Transverse colon (tissue), 4 donors: ENCODE results near the gene CD7. TPM values are rescaled to one million over a fixed set of nuclear protein-coding genes. Genes with fewer than 3 reads are reported as not detected.

Source experiments
- DNase-seq: peaks from one replicate; pipeline ENCODE4 v3.0.0-alpha.2; 2019
- H3K27ac ChIP-seq, 4 donors: fragments of 200-600 bp; sonication (generic); 2 replicates each; pipeline ENCODE4 v1.5.1; 2016 to 2018; ENCODE audit warnings: inconsistent platforms in 4 of 4
- H3K27me3 ChIP-seq: fragments of 200-600 bp; sonication (generic); 2 replicates; pipeline ENCODE4 v1.5.1; 2017; ENCODE audit warnings: inconsistent platforms
- H3K36me3 ChIP-seq, 4 donors: fragments of 200-600 bp; sonication (generic); 2 replicates each; pipeline ENCODE4 v1.5.1; 2017 to 2019; ENCODE audit warnings: inconsistent platforms in 4 of 4
- H3K4me1 ChIP-seq, 4 donors: fragments of 200-600 bp; sonication (generic); 2 replicates each; pipeline ENCODE4 v1.5.1; 2017 to 2020; ENCODE audit warnings: inconsistent platforms in 4 of 4
- H3K4me3 ChIP-seq, 4 donors: fragments of 200-600 bp; sonication (generic); 1 replicate in 1 of 4; 2 replicates in 3 of 4; pipeline versions ENCODE4 v1.5.1 to v1.6.1; 2017 to 2019; ENCODE audit warnings: inconsistent platforms in 4 of 4
- H3K9me3 ChIP-seq, 2 donors: fragments of 200-600 bp; sonication (generic); 2 replicates each; pipeline ENCODE4 v1.5.1; 2017 to 2019; ENCODE audit warnings: inconsistent platforms in 2 of 2
- CTCF ChIP-seq, 5 experiments: fragments of 200-600 bp in 3 of 5; fragments of 450-650 bp in 2 of 5; sonication (generic) in 3 of 5; IDR thresholded peaks; 1 replicate in 2 of 5; 2 replicates in 3 of 5; pipeline ENCODE4 v1.5.1; 2016 to 2017; ENCODE audit warnings: antibody characterized with exemption in 5 of 5, inconsistent platforms in 3 of 5, mild to moderate bottlenecking in 2 of 5, moderate library complexity in 1 of 5
- EP300 ChIP-seq: sonication (generic); formaldehyde crosslinking; IDR thresholded peaks from one replicate; pipeline ENCODE4 v1.6.1; 2017; ENCODE audit warnings: antibody characterized with exemption, low read depth
- POLR2A ChIP-seq: fragments of 450-650 bp; IDR thresholded peaks from one replicate; pipeline ENCODE4 v1.6.1; 2016; ENCODE audit warnings: antibody characterized with exemption, mild to moderate bottlenecking, moderate library complexity
- POLR2AphosphoS5 ChIP-seq, 3 donors: sonication (generic); formaldehyde crosslinking; IDR thresholded peaks; one replicate each; pipeline ENCODE4 v1.6.1; 2016; ENCODE audit warnings: antibody characterized with exemption in 3 of 3
- WGBS, 2 donors: methylation state at CpG; one replicate each; pipeline ENCODE4 v1.1.5; 2018; ENCODE audit warnings: low coverage in 1 of 2; 5-methylcytosine and 5-hydroxymethylcytosine counted together
- in situ Hi-C, 4 donors: fragments of 200-750 bp; cut with MboI; loops; one replicate each; pipeline versions ENCODE4 v1.15.0 to v1.15.1; 2017; ENCODE audit warnings: low sequenced_read_pairs in 3 of 4, low pct_ligation_motif_present in 1 of 4, low pct_unique_long_range_greater_than_20kb in 1 of 4
- intact Hi-C: fragments of 100-400 bp; cut with DNase I; formaldehyde crosslinking; loops from one replicate; pipeline ENCODE4 v1.15.1; 2023; ENCODE audit warnings: low total_unique reads
- total RNA-seq, 4 donors: library from RNA; depleted of rRNA; stranded (reverse); fragments of >200 nt; gene quantifications; one replicate each; pipeline ENCODE4 v1.1.0, GENCODE V29; 2016

Gene CD7
- total RNA-seq, 4 donors from 2014 or later, result 6.1 to 9.7 (median 7.4) TPM

DNA sequence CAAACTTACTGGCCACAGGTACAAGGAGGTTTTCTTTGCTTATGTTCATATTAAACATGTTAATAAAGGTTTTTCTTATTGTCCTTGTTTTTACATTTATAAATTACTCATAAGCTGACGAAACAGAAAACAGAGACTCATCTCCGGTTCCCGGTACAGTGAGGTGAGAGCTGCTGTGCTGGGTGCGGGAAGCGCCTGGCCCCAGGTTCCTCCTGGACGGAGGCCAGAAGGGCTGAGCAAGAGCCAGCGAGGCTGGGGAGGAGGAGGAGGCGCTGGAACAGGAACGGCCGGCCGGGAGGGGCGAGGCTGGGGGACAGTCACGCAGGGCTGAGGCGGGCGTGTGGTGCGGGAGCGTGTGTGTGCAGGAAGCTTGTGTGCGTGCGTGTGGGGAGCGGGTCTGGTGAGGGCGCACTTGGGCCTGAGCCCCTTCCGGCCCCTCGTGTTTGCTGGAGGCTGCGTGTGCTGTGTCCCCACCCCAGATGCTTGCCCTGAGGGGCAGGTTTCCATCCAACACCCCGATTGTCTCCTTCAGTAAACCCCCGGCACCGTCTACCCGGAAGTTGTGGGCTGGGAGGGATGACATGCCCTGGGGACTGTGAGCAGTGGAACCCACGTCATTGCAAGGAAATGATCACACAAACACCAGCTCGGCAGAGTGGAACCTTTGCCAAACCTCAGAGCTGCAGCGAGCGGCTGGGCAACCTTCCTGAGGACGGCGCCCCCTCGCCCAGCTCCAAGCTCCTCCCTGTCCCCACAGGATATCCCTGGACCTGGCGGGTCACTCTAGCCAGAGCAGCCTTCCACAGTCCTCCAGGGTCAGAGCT lies 19.5 kb downstream of the CD7 start:
- peak; percentile 87 to 89 (median 89) for TF ChIP-seq POLR2AphosphoS5 (IDR thresholded peaks at IDR 0.05)
- TF ChIP-seq CTCF (IDR thresholded peaks at IDR 0.05), result peak in 1 of 5 experiments; percentile 15
- TF ChIP-seq POLR2A, result peak; percentile 80
- peak; percentile 95 for TF ChIP-seq EP300
- no peaks in the 10 kb centered on the region for H3K9me3 ChIP-seq
- intact Hi-C loops (no loop called here), in situ Hi-C loops (no loop called here)
- peak; percentile 92 for DNase-seq
- H3K4me3 ChIP-seq, result peak overlapping the region; percentile 32 to 48 (median 36)
- no peaks in the 10 kb centered on the region for H3K27me3 ChIP-seq
- no peaks in the 10 kb centered on the region for H3K36me3 ChIP-seq
- WGBS, 2 donors, result 0 to 1% methylated on average over 1 to 34 of the region's 36 CpGs
- H3K4me1 ChIP-seq, result peaks cover 47 to 64% (median 57%) of the 10 kb centered on the region in 4 donors
- H3K27ac ChIP-seq, result peak overlapping the region; percentile 95 to 99 (median 98)

DNA sequence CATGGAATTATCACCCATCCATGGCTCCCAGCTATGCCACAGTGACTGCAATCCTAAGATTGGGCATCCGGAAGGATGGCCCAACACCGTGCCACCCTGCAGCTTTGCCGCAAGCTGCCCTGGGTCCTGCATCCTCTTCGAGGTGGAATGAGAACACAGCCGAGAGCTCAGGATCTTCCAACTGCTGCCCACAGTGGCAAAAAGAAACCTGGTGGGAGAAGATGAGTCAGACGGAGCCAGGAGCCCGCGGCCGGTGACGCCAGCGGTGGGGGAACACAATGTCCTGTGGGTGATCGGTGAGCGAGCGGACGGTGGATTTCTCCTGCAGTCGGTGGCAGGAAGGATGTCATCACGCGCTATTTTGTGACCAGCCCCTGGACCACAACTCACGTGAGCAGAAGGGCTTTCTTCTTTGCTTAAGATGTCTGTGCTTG lies 20.1 kb downstream of the CD7 start:
- TF ChIP-seq POLR2AphosphoS5 (IDR thresholded peaks at IDR 0.05) (peak; percentile 93 to 95 (median 94)), POLR2A (peak; percentile 8), EP300 (peak; percentile 99), CTCF (IDR thresholded peaks at IDR 0.05) (no peak)
- peak; percentile 93 for DNase-seq
- H3K36me3 ChIP-seq, result no peaks in the 10 kb centered on the region
- whole genome bisulfite sequencing, 2 donors, result 0 to 27% methylated on average over 1 to 19 of the region's 19 CpGs
- H3K27me3 ChIP-seq, result no peaks in the 10 kb centered on the region
- peak overlapping the region in 3 of 4 donors; percentile 34 to 48 (median 37) for H3K4me3 ChIP-seq
- peaks cover 47 to 64% (median 58%) of the 10 kb centered on the region in 4 donors for H3K4me1 ChIP-seq
- peak overlapping the region; percentile 95 to 99 (median 98) for H3K27ac ChIP-seq
- no peaks in the 10 kb centered on the region for H3K9me3 ChIP-seq
- intact Hi-C loops, result no loop called here
- in situ Hi-C loops, result no loop called here

- WGBS, 2 donors, result 19 to 20% methylated on average over 5 to 7 of the region's 7 CpGs
- TF ChIP-seq POLR2AphosphoS5 (IDR thresholded peaks at IDR 0.05) (no peak), POLR2A (no peak), CTCF (IDR thresholded peaks at IDR 0.05) (no peak), EP300 (no peak)
- no peaks in the 10 kb centered on the region for H3K36me3 ChIP-seq
- intact Hi-C loops, result no loop called here
- peak overlapping the region in 2 of 4 donors; percentile 37 to 48 for H3K4me3 ChIP-seq
- H3K27me3 ChIP-seq, result no peaks in the 10 kb centered on the region
- DNase-seq, result no peak
- peaks cover 47 to 69% (median 60%) of the 10 kb centered on the region in 4 donors for H3K4me1 ChIP-seq
- in situ Hi-C loops, result no loop called here
- H3K9me3 ChIP-seq, result no peaks in the 10 kb centered on the region
- H3K27ac ChIP-seq, result peak overlapping the region; percentile 95 to 99 (median 98)
Observed at GRCh38 chr17:82296511-82297279, 20.7 kb downstream of the CD7 start.

GRCh38 chr17:82295472-82295814 lies 22.0 kb downstream of the CD7 start:
- WGBS, 2 donors, result 36 to 46% methylated on average over 4 of the region's 4 CpGs
- Histone ChIP-seq H3K36me3 (no peaks in the 10 kb centered on the region), H3K27me3 (no peaks in the 10 kb centered on the region), H3K27ac (peak overlapping the region; percentile 95 to 99 (median 98)), H3K9me3 (no peaks in the 10 kb centered on the region), H3K4me1 (peaks cover 44 to 63% (median 57%) of the 10 kb centered on the region in 4 donors), H3K4me3 (no peak overlapping the region)
- no peak for DNase-seq
- intact Hi-C loops, result no loop called here
- no peak for TF ChIP-seq CTCF (IDR thresholded peaks at IDR 0.05)
- no peak for TF ChIP-seq EP300
- peak; percentile 49 for TF ChIP-seq POLR2A
- TF ChIP-seq POLR2AphosphoS5 (IDR thresholded peaks at IDR 0.05), result peak in 2 of 3 donors; percentile 78 to 81
- in situ Hi-C loops, result no loop called here
